HepG2 (cell line): ENCODE measurements around the gene RBM44. TPM values are rescaled to one million over a fixed set of nuclear protein-coding genes. Genes with fewer than 3 reads are reported as not detected.
"Not testable (repeated sequence)": the region's sequence is repeated elsewhere in the genome, so short reads cannot be mapped to it uniquely, and the experiment has no call there.

ENCODE experiments used
- ATAC-seq: fragments of 200-7000 bp; cut with Tn5 transposase; 3 replicates; pipeline ENCODE4 v1.9.1; 2020; ENCODE audit warnings: mild to moderate bottlenecking, moderate library complexity
- BruUV-seq: library from RNA; stranded (reverse); fragments of 400-500 nt; replicated peaks from 2 replicates; lab custom pipeline; 2021; lab: Mats Ljungman, UMichigan
- CTCF ChIA-PET: fragments of 300-600 bp; formaldehyde crosslinking; extraction: SDS; loops from one replicate; lab custom pipeline; 2021; ENCODE audit warnings: low total read pairs, inconsistent platforms, low intra/inter-chr PET ratio; lab: Yijun Ruan, JAX
- POLR2A ChIA-PET: fragments of 350-600 bp; sonication (Branson Sonifier 250); formaldehyde crosslinking; loops from one replicate; lab custom pipeline; 2020; ENCODE audit warnings: antibody characterized with exemption, inconsistent platforms; lab: Yijun Ruan, JAX
- DNase-seq: peaks from one replicate; pipeline ENCODE4 v3.0.0-alpha.2; 2015; ENCODE audit warnings: low spot score
- FAIRE-seq: peaks from 3 replicates; lab custom pipeline; 2011; peaks lifted over from hg19 to GRCh38; lab: Jason Lieb, UNC
- H2AFZ ChIP-seq: one replicate; pipeline ENCODE4 v1.6.1; 2011; ENCODE audit warnings: low read length, inconsistent platforms
- H3K27ac ChIP-seq: fragments of 300-600 bp; 3 replicates; pipeline ENCODE4 v1.8.0; 2011; ENCODE audit warnings: mixed run types, mild to moderate bottlenecking, mixed read lengths, low read length, inconsistent platforms; ENCODE audit not compliant: insufficient read depth; ENCODE audit errors: extremely low read length
- H3K27me3 ChIP-seq, 2 experiments: fragments of 200-600 bp in 1 of 2; 2 replicates in 1 of 2; 3 replicates in 1 of 2; pipeline versions ENCODE4 v1.6.0 to v1.8.0; 2011; ENCODE audit warnings: low read length in 2 of 2, mild to moderate bottlenecking in 2 of 2, moderate library complexity in 2 of 2, inconsistent platforms in 1 of 2; ENCODE audit not compliant: insufficient read depth in 2 of 2, control insufficient read depth in 1 of 2
- H3K36me3 ChIP-seq, 2 experiments: fragments of 200-600 bp in 1 of 2; replicated peaks in 1 of 2; 2 replicates in 1 of 2; 3 replicates in 1 of 2; pipeline versions ENCODE4 v1.5.1 to v1.8.0; 2011; ENCODE audit warnings: low read length in 2 of 2, inconsistent platforms in 1 of 2; ENCODE audit not compliant: insufficient read depth in 2 of 2, control insufficient read depth in 1 of 2
- H3K4me1 ChIP-seq: 2 replicates; pipeline ENCODE4 v1.5.1; 2012; ENCODE audit warnings: low read length, inconsistent platforms; ENCODE audit not compliant: insufficient read depth
- H3K4me2 ChIP-seq: 2 replicates; pipeline ENCODE4 v1.6.0; 2011; ENCODE audit warnings: low read depth, low read length, inconsistent platforms
- H3K4me3 ChIP-seq, 3 experiments: fragments of 200-600 bp in 1 of 3; sonication (generic), shearing (Covaris generic) in 1 of 3; replicated peaks in 1 of 3; 2 replicates each; pipeline ENCODE4 v1.5.1; 2011 to 2016; ENCODE audit warnings: low read length in 3 of 3, inconsistent platforms in 2 of 3, low read depth in 2 of 3, mild to moderate bottlenecking in 2 of 3, control low read depth in 1 of 3, mixed read lengths in 1 of 3; ENCODE audit not compliant: insufficient read depth in 1 of 3
- H3K79me2 ChIP-seq: one replicate; pipeline ENCODE4 v1.6.1; 2011; ENCODE audit warnings: low read length, inconsistent platforms; ENCODE audit not compliant: insufficient read depth
- H3K9ac ChIP-seq: 2 replicates; pipeline ENCODE4 v1.6.0; 2011; ENCODE audit warnings: mild to moderate bottlenecking, low read depth, low read length, inconsistent platforms; ENCODE audit not compliant: insufficient read depth
- H3K9me3 ChIP-seq: 2 replicates; pipeline ENCODE4 v1.5.1; 2012; ENCODE audit warnings: mild to moderate bottlenecking, low read length
- H4K20me1 ChIP-seq: 2 replicates; pipeline ENCODE4 v1.6.0; 2011; ENCODE audit warnings: inconsistent platforms, mild to moderate bottlenecking, low read length, moderate library complexity; ENCODE audit not compliant: insufficient read depth
- AGO1 ChIP-seq: fragments of 200-400 bp; formaldehyde crosslinking; IDR thresholded peaks from 2 replicates; pipeline ENCODE4 v1.6.1; 2017; ENCODE audit warnings: mild to moderate bottlenecking, low read depth, low read length, moderate library complexity; ENCODE audit not compliant: poor library complexity, severe bottlenecking
- BHLHE40 ChIP-seq: IDR thresholded peaks from 2 replicates; pipeline ENCODE4 v1.6.1; 2011; ENCODE audit warnings: low read length, improper control_type of control experiment
- HOXA5 ChIP-seq: sonication (generic); formaldehyde crosslinking; IDR thresholded peaks from 2 replicates; pipeline ENCODE4 v1.4.0; 2020; ENCODE audit warnings: missing genetic modification reagents
- MXI1 ChIP-seq: IDR thresholded peaks from 3 replicates; pipeline ENCODE4 v1.6.1; 2012; ENCODE audit warnings: low read depth, low read length, inconsistent platforms, borderline replicate concordance
- RBM39 ChIP-seq: fragments of 200-400 bp; formaldehyde crosslinking; IDR thresholded peaks from one replicate; pipeline ENCODE4 v1.6.1; 2018; ENCODE audit warnings: antibody characterized with exemption, mild to moderate bottlenecking, low read depth, low read length; ENCODE audit not compliant: poor library complexity, severe bottlenecking
- REL ChIP-seq: sonication (generic); formaldehyde crosslinking; conservative IDR thresholded peaks from 2 replicates; pipeline ENCODE4 v1.8.0; 2022; ENCODE audit warnings: mild to moderate bottlenecking, missing genetic modification reagents, moderate library complexity
- TCF12 ChIP-seq, 2 experiments: fragments of 450-650 bp in 1 of 2; sonication (generic) in 1 of 2; formaldehyde crosslinking in 1 of 2; IDR thresholded peaks; 2 replicates each; pipeline versions ENCODE4 v1.6.1 to v1.8.0; 2017 to 2022; ENCODE audit warnings: antibody characterized with exemption in 1 of 2, mild to moderate bottlenecking in 1 of 2, missing genetic modification reagents in 1 of 2, moderate library complexity in 1 of 2
- ZFX ChIP-seq: sonication (generic); formaldehyde crosslinking; IDR thresholded peaks from 2 replicates; pipeline ENCODE4 v1.4.0; 2020; ENCODE audit warnings: mild to moderate bottlenecking, low read depth, missing genetic modification reagents, moderate library complexity
- ZNF773 ChIP-seq: sonication (generic); formaldehyde crosslinking; IDR thresholded peaks from 2 replicates; pipeline ENCODE4 v1.4.0; 2020; ENCODE audit warnings: missing genetic modification reagents, borderline replicate concordance
- WGBS: methylation state at CpG from one replicate; pipeline ENCODE4 v1.1.6; 2017; ENCODE audit warnings: low lambda C conversion rate; 5-methylcytosine and 5-hydroxymethylcytosine counted together
- in situ Hi-C: cut with HindIII; loops from 2 replicates; pipeline ENCODE4 v1.10.0; 2017; ENCODE audit warnings: low pct_unique_long_range_greater_than_20kb; ENCODE audit not compliant: extremely low pct_ligation_motif_present
- intact Hi-C: fragments of 100-400 bp; cut with micrococcal nuclease; formaldehyde crosslinking; loops from one replicate; pipeline ENCODE4 v1.10.0; 2022; ENCODE audit not compliant: unreplicated experiment
- polyA plus RNA-seq, 8 experiments: library from polyadenylated mRNA; depleted of rRNA in 3 of 8; stranded (reverse) in 7 of 8; unstranded in 1 of 8; fragments of >200 nt; fragmentation: Illumina TruSeq in 4 of 8; extraction: Trizol in 4 of 8; gene quantifications; 2 replicates each; pipeline versions ENCODE4 v1.2.1 to v1.2.3, GENCODE V29; 2011 to 2016; ENCODE audit warnings: low read depth in 4 of 8, missing spikeins in 1 of 8, mixed read lengths in 1 of 8; ENCODE audit not compliant: insufficient read depth in 1 of 8
- total RNA-seq, 5 experiments: library from RNA; depleted of rRNA; stranded (reverse); fragments of >200 nt; fragmentation: Illumina TruSeq; extraction: Trizol; gene quantifications; 2 replicates each; pipeline ENCODE4 v1.2.3, GENCODE V29; 2016; ENCODE audit warnings: low read depth in 1 of 5
- TF ChIP-seq, protein P1 (sequence below): sonication (generic); formaldehyde crosslinking; IDR thresholded peaks from 2 replicates; pipeline ENCODE4 v1.4.0; 2020; ENCODE audit warnings: missing genetic modification reagents, mild to moderate bottlenecking, borderline replicate concordance
- TF ChIP-seq, protein P2 (sequence below): sonication (generic); formaldehyde crosslinking; IDR thresholded peaks from 2 replicates; pipeline ENCODE4 v1.5.0; 2020; ENCODE audit warnings: missing genetic modification reagents

RBM44 gene
- total and polyA plus RNA-seq, 2 of the 13 experiments (the other 11 are each of a cell fraction or from before 2014, with no cell fraction given), result 0.13 to 0.50 TPM

DNA sequence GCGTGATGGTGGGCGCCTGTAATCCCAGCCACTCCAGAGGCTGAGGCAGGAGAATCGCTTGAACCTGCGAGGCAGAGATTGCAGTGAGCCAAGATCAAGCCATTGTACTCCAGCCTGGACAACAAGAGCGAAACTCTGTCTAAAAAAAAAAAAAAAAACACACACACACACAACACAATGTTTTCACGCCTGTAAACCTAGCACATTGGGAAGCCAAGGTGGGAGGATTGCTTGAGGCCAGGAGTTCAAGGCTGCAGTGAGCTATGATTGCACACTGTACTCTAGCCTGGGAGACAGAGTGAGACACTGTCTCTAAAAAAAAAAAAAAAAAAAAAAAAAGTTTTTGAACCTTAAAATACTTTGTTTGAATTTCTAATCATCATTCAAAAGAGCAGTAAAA, 33.5 kb upstream of the RBM44 start:
- H3K27me3 ChIP-seq; H2AFZ ChIP-seq; H3K9me3 ChIP-seq; in situ Hi-C loops; H4K20me1 ChIP-seq; CTCF ChIA-PET; intact Hi-C loops; H3K4me1 ChIP-seq; H3K4me3 ChIP-seq; ATAC-seq; H3K9ac ChIP-seq; FAIRE-seq; DNase-seq; H3K4me2 ChIP-seq; H3K79me2 ChIP-seq; BruUV-seq; POLR2A ChIA-PET; H3K27ac ChIP-seq; TF ChIP-seq TCF12 (IDR thresholded peaks at IDR 0.05): not testable (repeated sequence)
- 0 out of 2 replicates have a peak, but pooled peaks have one; percentile 27 for TF ChIP-seq TCF12 (CRISPR knock-in tag; IDR thresholded peaks at IDR 0.05)
- TF ChIP-seq, protein P1, sequence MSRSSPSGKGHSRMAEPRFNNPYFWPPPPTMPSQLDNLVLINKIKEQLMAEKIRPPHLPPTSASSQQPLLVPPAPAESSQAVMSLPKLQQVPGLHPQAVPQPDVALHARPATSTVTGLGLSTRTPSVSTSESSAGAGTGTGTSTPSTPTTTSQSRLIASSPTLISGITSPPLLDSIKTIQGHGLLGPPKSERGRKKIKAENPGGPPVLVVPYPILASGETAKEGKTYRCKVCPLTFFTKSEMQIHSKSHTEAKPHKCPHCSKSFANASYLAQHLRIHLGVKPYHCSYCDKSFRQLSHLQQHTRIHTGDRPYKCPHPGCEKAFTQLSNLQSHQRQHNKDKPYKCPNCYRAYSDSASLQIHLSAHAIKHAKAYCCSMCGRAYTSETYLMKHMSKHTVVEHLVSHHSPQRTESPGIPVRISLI (CRISPR knock-in tag), result peak; percentile 60; the same call in 1 of the 2 replicates
- H3K36me3 ChIP-seq, result peaks cover 15 to 35% of the 10 kb centered on the region in 2 experiments; a peak in 4 of 5 replicates
- 94% methylated on average over 6 of the region's 6 CpGs for WGBS

DNA sequence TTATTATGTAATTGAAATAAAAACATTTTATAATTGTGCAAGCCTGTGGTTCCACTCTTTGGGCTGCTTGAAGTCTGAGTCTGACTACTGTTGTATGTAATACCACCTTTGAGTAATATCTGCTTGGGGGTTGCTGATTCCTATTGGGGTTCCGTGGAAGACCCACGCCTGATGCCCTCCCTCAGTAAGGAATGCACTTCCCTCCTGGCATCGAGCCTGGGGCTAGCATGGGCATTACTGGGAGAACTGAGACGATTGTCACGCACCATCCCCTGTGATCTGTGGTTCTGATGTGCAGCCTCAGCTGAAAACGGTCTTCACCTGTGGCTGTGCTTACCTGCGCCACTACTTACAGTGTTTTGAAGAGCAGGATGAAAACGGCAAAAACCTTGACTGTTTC, 32.7 kb upstream of the RBM44 start:
- no peaks in the 10 kb centered on the region for H3K9me3 ChIP-seq
- no TSS peak for BruUV-seq
- TF ChIP-seq RBM39 (no peak), ZNF773 (CRISPR knock-in tag) (no peak), AGO1 (no peak), BHLHE40 (no peak), ZFX (no peak), MXI1 (no peak), REL (CRISPR knock-in tag) (no peak), HOXA5 (CRISPR knock-in tag) (no peak)
- TF ChIP-seq, protein P2, sequence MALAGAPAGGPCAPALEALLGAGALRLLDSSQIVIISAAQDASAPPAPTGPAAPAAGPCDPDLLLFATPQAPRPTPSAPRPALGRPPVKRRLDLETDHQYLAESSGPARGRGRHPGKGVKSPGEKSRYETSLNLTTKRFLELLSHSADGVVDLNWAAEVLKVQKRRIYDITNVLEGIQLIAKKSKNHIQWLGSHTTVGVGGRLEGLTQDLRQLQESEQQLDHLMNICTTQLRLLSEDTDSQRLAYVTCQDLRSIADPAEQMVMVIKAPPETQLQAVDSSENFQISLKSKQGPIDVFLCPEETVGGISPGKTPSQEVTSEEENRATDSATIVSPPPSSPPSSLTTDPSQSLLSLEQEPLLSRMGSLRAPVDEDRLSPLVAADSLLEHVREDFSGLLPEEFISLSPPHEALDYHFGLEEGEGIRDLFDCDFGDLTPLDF (CRISPR knock-in tag), result no peak
- TF ChIP-seq, all 625 proteins: peak for 0
- Histone ChIP-seq H4K20me1 (no peaks in the 10 kb centered on the region), H3K36me3 (peaks cover 14 to 30% of the 10 kb centered on the region in 2 experiments; a peak in 4 of 5 replicates), H3K4me2 (no peak overlapping the region), H3K4me1 (no peaks in the 10 kb centered on the region), H3K79me2 (no peaks in the 10 kb centered on the region), H3K9ac (no peak overlapping the region), H2AFZ (no peak overlapping the region), H3K27me3 (no peaks in the 10 kb centered on the region), H3K27ac (no peak overlapping the region), H3K4me3 (no peak overlapping the region)
- no peak for FAIRE-seq
- WGBS, result 100% methylated on average over 8 of the region's 8 CpGs
- no peak for DNase-seq
- ChIA-PET CTCF (no interaction called here), POLR2A (no interaction called here)
- in situ Hi-C loops (no loop called here), intact Hi-C loops (no loop called here)
- ATAC-seq, result no peak
